ENCODE results near the gene CHN2. TPM values are rescaled to one million over a fixed set of nuclear protein-coding genes. Genes with fewer than 3 reads are reported as not detected.

The CHN2 gene
- total RNA-seq, 1 experiment from 2014 or later: 0.15 TPM

DNA sequence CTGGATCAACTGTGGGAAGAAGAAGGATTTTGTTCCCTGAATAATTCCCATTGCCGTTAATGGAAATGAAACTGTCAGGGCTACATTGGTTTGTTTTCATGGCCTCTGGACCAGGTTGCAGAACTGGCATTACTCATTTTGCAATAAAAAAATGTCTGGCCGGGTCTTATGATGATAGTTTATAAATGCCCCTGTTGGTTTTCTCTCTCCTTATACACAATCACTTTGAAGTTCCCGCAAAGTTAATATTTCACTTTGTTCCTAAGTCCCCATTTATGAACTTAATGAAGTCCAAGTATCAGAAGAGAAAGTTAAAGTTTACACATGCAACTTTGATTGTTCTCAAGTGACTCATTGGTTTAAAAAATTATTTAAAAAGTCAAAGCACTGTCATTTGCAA is 218.3 kb downstream of the CHN2 start:
- DNase-seq (ENCODE audit: low read depth, low spot score): no peak
- H3K4me3 ChIP-seq (ENCODE audit: low read depth in 2 of 2, low read length in 2 of 2): no peak overlapping the region
- POLR2A ChIA-PET: no interaction called here
- no peaks in the 10 kb centered on the region for H3K36me3 ChIP-seq (ENCODE audit: control insufficient read depth, insufficient read depth, low read length)
- no peaks in the 10 kb centered on the region for H3K4me1 ChIP-seq (ENCODE audit: control insufficient read depth, insufficient read depth, low read length)
- no peak for ATAC-seq
- in situ Hi-C loops (cut with HindIII; ENCODE audit: low pct_unique_long_range_greater_than_20kb, low sequenced_read_pairs) (no loop called here), intact Hi-C loops (cut with micrococcal nuclease; ENCODE audit: unreplicated experiment) (no loop called here)
- CTCF ChIA-PET: no interaction called here
- no TSS peak for BruUV-seq (replicated peaks)
- H3K27me3 ChIP-seq (ENCODE audit: control insufficient read depth, insufficient read depth, low read length): peaks cover 15% of the 10 kb centered on the region
- no peaks in the 10 kb centered on the region for H3K9me3 ChIP-seq (ENCODE audit: control insufficient read depth, insufficient read depth, low read depth, low read length)
- no peak overlapping the region for H3K27ac ChIP-seq (ENCODE audit: low read length)
- TF ChIP-seq CTCF (IDR thresholded peaks at IDR 0.05) (no peak), TCF7L2 (IDR thresholded peaks at IDR 0.05; ENCODE audit: low read depth, low read length) (no peak), REST (IDR thresholded peaks at IDR 0.05; ENCODE audit: insufficient read depth in 1 of 2, low read depth in 2 of 2, low read length in 1 of 2) (no peak), SIN3A (IDR thresholded peaks at IDR 0.05; ENCODE audit: borderline replicate concordance, insufficient read depth, low read depth, low read length) (no peak), POLR2AphosphoS5 (IDR thresholded peaks at IDR 0.05; ENCODE audit: low read depth, low read length) (no peak)

- no TSS peak for BruUV-seq (replicated peaks)
- intact Hi-C loops (cut with micrococcal nuclease; ENCODE audit: unreplicated experiment) (no loop called here), in situ Hi-C loops (cut with HindIII; ENCODE audit: low pct_unique_long_range_greater_than_20kb, low sequenced_read_pairs) (no loop called here)
- Histone ChIP-seq H3K27me3 (ENCODE audit: control insufficient read depth, insufficient read depth, low read length) (peaks cover 9% of the 10 kb centered on the region), H3K4me1 (ENCODE audit: control insufficient read depth, insufficient read depth, low read length) (no peaks in the 10 kb centered on the region), H3K4me3 (ENCODE audit: low read depth in 2 of 2, low read length in 2 of 2) (no peak overlapping the region), H3K36me3 (ENCODE audit: control insufficient read depth, insufficient read depth, low read length) (no peaks in the 10 kb centered on the region), H3K9me3 (ENCODE audit: control insufficient read depth, insufficient read depth, low read depth, low read length) (no peaks in the 10 kb centered on the region), H3K27ac (ENCODE audit: low read length) (no peak overlapping the region)
- ChIA-PET CTCF (interaction anchor here (1.2 kb wide), 1 partner anchor 487 kb away, joined by 4 read pairs; no protein-coding TSS in a partner anchor), POLR2A (no interaction called here)
- ATAC-seq (no peak), DNase-seq (ENCODE audit: low read depth, low spot score) (no peak)
- no peak for TF ChIP-seq TCF7L2 (IDR thresholded peaks at IDR 0.05; ENCODE audit: low read depth, low read length)
- TF ChIP-seq SIN3A (IDR thresholded peaks at IDR 0.05; ENCODE audit: borderline replicate concordance, insufficient read depth, low read depth, low read length): no peak
- no peak for TF ChIP-seq POLR2AphosphoS5 (IDR thresholded peaks at IDR 0.05; ENCODE audit: low read depth, low read length)
- TF ChIP-seq REST (IDR thresholded peaks at IDR 0.05; ENCODE audit: insufficient read depth in 1 of 2, low read depth in 2 of 2, low read length in 1 of 2): no peak
- no peak for TF ChIP-seq CTCF (IDR thresholded peaks at IDR 0.05)
Measured at GRCh38 chr7:29413626-29414136, 219.1 kb downstream of the CHN2 start.

Data from Panc1 (cell line).